Measurements from ENCODE around the gene LAMA1.

The LAMA1 gene

DNA sequence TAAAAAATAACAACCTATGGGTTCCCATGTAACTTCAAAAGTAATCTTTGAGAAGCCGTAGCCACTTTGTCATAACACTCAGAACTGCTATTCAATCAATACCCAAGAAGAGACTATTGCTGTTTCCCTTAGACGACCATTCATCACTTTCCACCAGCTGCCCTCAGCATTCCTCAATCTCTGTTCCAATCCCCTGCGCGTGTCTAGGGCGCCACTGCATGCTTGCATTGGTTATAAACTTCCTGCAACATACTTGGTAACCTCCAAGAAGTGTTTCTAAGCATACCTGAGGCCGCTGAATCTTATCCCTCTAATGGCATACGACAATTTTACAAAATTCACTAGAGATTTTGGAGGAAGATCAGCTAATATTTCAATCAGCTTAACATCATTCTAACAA lies 134.2 kb downstream of the LAMA1 start:
- no peak for DNase-seq

DNA sequence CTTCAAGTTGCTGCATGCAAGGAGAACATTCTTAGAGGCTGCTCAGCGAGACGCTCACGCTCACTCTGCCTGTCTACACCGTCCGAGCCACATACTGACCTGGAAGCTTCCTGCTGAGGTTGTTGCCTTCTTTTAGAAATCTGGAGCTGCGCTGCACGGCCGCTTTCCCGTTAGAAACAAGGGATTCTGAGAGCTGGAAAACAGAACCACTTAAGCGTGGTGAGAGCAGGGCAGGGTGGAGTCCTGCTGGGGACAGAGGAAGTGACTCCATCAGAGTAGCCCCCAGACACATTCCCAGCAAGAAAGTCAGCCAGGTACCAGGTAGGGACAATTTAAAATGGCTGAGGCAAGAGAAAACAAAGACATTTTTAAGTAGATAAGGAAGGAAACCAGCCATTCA lies 135.2 kb downstream of the LAMA1 start:
- DNase-seq, result no peak

GRCh38 chr18:6980363-6980762 lies 137.2 kb downstream of the LAMA1 start:
- no peak for DNase-seq

- no peak for DNase-seq
These were observed 137.6 kb downstream of the LAMA1 start for GRCh38 chr18:6979954-6980353.

DNA sequence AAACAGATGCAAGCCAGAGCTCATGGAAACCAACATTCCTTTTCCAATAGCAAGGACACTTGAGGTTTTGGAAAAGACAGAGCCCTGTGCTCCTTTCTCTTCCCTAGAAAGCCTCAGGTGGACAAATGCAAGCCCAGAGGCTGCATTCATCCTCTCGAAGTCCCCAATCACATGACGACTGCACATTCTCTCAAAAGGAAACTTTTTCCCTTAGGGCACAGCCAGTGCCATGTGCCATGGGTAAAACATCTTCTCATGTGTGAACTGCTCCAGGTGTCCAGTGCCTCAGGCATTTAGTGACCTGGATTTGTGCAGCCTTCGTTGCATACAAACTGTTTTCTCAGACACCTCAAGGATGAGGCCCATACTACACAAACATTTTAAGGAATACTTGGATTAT lies 140.7 kb downstream of the LAMA1 start:
- DNase-seq, result no peak

DNA sequence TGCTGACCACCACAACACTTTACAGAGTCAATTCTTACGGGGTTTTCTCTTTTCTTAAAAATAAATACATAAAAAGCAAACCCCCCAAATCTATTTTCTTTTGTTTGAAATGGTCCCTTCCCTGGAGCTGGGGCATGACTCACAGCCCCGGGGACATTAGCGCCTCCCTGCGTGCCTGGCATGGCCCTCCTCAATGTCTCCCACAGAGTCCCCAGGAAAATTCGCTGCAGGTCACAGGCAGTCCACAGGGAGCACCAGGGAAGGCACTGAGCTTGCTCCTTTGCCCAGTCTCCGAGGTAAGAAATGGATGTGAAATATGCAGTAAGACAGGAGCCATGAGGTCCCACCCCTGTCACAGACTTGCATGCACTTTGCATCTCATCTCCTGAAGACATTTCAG lies 142.5 kb downstream of the LAMA1 start:
- DNase-seq, result no peak

DNA sequence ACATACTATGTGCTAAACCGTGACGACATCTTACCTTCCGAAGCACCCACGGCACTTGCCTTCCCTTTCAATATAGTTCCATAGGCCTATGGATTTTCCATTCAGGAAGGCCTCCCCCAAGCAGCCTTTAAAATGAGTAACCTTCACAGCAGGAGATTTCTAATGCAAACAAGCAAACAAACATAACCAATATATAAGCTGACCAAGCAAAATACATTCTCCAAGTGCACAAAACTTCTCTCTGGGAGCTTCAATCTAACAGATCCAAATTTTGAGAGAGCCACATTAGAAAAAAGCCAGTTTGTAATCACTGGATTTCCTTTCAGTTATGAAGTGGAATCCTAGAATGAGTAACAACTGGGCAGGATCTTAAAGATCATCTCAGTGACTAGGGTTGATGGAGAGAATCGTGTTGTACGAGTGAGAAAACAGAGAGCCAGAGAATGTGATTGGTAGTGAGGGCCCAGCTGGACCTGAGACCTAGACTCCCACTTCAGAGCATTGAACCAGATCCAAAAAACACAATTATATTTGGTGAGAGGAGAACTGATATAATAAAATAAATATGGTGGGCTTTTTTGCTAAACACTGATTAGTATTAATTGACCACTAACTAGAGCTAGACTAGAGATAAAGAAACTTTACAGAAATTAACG lies 145.6 kb downstream of the LAMA1 start:
- DNase-seq, result no peak

- no peak for DNase-seq
These were observed 154.0 kb downstream of the LAMA1 start for GRCh38 chr18:6963452-6964097.

- no peak for DNase-seq
These were observed 154.8 kb downstream of the LAMA1 start for GRCh38 chr18:6962571-6963451.

- DNase-seq, result no peak
These were observed 156.3 kb downstream of the LAMA1 start for GRCh38 chr18:6961331-6961730.

GRCh38 chr18:6960656-6961055 lies 156.9 kb downstream of the LAMA1 start:
- no peak for DNase-seq

DNA sequence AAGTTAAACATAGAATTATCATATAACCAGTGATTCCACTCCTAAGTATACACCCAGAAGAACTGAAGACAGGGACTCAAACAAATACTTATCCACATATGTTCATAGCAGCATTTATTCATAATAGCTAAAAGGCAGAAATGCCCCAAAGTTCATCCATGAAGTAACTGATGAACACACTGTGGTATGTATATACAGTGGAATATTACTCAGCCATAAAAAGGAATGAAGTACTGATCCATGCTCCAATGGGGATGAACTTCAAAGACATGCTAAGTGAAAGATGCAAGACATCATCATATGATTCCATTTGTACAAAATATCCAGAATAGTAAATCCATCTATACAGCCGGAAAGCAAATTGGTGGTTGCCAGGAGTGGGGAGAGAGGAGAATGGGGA lies 157.5 kb downstream of the LAMA1 start:
- DNase-seq, result no peak

- DNase-seq, result no peak
These were observed 158.5 kb downstream of the LAMA1 start for GRCh38 chr18:6959110-6959509.

DNA sequence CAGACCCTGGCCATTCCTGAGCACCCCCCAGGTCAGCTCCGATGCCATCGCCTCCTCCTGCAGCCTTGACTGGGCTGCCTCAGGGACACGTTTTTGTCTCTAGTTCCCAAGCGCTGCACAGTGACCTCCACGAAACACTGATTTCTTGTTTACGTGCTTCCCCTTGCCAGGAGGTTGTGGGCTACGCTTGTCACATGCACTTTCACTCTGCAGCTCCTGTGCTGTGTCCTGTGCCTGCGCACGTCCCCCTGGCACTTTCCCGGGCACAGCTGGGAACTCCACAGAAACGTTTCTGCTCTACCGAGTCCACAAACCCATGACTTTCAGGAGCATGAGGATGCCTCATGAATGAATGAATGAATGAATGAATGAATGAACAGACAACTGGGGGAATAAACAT lies 160.6 kb downstream of the LAMA1 start:
- no peak for DNase-seq

DNA sequence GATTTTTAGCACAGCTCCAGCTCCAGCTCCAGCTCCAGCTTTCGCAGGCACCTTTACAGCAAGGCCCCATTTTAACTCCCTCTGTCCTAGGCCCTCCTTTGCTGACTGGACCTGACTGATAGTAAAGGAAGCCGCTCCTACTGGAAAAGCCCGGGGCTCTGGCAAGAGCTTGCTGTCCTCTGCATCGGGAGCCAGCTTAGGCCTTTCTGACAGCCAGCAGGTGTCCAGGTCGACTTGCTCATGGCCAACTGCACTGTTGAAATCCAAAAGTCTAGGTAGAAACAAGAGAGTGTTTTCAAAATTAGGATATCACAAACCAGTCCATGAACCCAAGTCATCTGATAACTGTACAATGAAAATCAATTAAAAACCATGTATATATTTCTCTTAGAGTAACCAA lies 161.1 kb downstream of the LAMA1 start:
- no peak for DNase-seq

DNA sequence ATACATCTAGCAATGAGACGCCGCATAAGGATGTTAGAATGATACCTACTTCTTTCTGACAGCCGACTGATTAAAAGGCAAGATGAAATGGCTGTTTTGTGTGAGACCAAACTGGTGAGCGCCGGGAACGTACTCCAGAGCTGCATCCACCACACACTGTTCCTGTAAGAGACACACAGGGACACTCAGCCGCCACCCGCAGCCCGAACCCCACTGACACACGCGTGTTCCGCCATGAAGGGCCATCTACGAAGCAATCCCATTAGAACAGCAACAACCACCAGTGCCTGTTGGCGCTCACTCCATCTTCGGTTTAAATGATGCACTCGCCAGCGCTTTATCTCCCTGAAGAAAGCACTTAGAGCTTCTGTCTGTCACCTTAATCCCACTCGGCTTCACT lies 162.3 kb downstream of the LAMA1 start:
- no peak for DNase-seq

DNA sequence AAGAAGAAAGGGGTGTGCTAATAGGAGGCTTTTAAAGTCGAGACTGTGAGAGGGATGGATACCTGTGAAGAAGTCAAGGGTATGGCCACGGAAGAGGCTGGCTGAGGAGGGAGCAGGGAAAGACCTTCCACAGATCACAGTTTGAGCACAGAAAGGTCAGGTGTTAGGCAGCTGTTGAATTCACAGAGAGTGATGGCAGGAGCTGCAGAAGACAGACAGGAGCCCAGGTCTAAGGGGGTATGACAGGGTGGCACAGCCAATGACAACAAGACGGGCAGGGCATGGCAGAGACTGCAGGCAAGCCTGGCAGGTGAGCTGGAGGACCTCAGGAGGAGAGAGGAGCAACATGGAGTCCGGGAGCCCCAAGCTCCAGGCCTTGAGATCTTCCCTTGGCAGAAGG lies 163.1 kb downstream of the LAMA1 start:
- no peak for DNase-seq

DNA sequence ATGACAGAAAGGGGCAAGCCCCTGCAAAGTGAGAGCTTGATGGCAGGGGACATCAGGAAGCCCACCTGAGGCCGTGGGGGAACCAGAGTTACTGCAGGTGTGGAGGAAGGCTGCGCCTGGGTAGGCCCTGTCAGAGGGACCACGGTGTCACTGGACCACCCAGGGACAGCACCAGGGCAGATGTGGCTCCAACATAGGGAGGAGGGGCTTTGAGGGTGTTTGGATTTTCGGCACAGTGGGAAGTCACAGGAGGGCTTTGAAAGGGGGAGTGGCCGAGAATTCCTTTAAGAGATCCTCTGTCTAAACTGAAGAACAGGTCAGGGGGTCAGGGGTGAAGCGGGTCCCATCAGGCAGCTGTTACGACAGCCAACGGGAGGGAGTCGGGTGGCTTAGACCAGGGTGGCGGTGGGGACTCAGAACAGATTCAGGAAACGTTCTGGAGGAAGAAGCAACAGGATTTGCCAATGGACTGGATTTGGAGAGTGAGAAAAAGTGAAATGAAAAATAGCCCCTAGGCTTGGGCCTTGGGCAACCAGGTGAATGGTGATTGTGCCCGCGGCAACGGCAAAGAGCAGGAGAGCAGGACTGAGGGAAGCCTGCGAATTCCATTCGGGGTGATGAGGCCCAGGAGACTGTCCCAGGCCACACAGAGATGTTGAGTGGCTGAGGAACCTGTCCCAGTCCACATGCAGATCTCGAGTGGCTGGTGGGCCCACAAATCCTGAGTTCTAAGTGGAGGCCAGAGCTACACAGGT lies 166.1 kb downstream of the LAMA1 start:
- DNase-seq, result no peak

DNA sequence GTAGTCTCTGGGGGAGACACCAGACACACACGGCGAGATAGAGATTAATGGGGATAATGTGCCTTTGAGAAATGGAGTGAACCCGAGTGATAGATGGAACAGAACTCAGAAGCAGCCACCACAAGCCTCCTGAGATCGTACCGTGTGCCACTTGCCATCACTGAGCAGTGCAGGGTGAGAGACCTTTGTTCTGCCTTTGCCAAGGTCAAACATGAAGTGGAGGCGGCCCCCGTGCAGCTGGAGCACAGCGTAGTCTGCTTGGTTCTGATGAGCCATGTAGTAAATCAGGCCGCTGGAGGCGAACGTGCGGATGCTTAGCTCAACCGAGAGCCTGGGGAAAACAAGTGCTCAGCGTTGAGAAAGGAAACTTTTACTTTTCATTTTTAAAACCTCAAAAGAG lies 167.0 kb downstream of the LAMA1 start:
- no peak for DNase-seq

DNA sequence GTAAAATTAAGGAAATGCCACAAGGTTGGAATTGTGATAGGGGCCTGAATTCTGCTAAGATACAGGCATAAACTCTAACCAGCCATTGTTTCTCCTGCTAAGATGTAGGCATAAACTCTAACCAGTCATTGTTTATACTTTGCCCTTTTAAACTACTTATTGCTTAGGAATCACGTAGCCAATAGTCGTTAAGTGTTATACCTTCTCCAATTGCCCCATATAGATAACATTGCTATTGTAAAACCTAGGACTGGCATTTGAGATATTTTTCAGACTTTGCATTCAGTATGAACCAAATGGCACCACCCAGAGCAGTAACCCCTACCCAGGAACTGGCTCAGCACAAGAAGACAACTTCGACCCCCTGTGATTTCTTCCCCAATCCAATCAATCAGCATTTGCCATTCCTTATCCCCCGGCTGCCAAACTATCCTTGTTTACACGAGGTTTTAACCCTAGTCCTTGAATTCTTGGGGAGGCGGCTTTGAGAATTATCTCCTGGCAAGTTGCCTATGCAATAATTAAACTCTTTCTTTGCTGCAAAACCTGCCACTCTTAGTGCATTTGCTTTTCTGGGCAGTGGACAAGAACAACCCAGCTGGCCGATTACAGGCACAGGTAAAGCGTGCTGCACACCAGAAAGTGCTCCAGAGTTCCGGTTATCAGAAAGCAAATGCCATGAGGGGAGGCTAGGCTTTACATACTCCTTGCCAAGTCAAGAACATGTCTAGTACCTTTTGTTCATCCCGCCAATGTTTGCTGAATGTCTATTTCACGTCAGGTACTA lies 167.6 kb downstream of the LAMA1 start:
- no peak for DNase-seq

DNA sequence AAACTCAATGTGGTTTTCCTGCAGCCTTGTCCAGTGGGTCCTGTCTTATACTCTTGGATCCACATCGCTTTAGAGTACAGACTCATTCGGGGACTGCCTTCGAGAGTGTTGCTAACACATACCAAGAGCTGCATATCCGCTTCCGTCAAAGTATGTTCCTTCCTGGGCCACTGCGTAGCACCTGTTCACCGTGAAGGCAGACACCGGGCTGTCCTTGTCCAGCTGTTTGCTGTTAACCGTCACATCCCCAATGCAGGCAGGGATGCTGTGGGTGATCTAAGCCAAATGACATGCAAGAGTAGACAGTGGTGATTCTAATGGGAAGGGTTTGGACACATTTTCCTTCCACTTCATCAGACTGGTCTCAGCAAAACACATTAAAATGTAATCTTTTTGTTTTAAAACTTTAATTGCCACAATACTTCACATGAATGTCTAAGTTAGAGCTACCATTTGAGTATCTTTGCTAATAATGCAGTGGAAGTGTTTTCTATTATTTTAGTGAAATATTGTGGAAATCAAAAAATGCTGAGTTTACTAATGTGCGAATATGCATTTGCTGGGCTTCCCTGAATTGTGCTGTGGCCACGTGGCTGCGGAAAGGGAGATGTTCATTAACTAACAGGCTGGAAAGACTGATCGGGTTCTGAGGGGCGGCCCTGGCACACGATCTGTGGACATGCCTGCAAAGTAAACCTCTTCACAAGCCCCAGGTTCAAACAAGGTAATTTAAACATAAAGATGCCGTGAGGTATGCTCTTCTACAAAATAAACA lies 169.1 kb downstream of the LAMA1 start:
- DNase-seq, result no peak

All from NCI-H748 treated with DMSO at 0.1 percent for 48 hours (cell line).